GM19023 (cell line): Measurements from ENCODE around the gene KTN1.

Source experiments
- ATAC-seq: cut with Tn5 transposase; IDR thresholded peaks from one replicate; pipeline ENCODE4 v1.9.1; 2021; ENCODE audit warnings: mild to moderate bottlenecking, moderate library complexity; ENCODE audit not compliant: unreplicated experiment

The KTN1 gene

GRCh38 chr14:55579724-55580469, at the start of gene KTN1:
Gene KTN1, plus strand, starts transcription at chr14:55580207. Its CDS starts 31,842 bp downstream, at chr14:55612049.
- ATAC-seq, result peak; percentile 88

- ATAC-seq, result no peak
Observed at GRCh38 chr14:55530464-55530863, 49.5 kb upstream of the KTN1 start.

- no peak for ATAC-seq
Observed at GRCh38 chr14:55532645-55533344, 47.2 kb upstream of the KTN1 start.

- ATAC-seq, result no peak
Observed at GRCh38 chr14:55533960-55534359, 46.0 kb upstream of the KTN1 start.

GRCh38 chr14:55535516-55536203, 44.3 kb upstream of the KTN1 start:
- ATAC-seq, result no peak

GRCh38 chr14:55536204-55536708, 43.8 kb upstream of the KTN1 start:
- no peak for ATAC-seq

- no peak for ATAC-seq
Observed at GRCh38 chr14:55537782-55538181, 42.2 kb upstream of the KTN1 start.

GRCh38 chr14:55539975-55540374, 40.0 kb upstream of the KTN1 start:
- no peak for ATAC-seq

- no peak for ATAC-seq
Observed at GRCh38 chr14:55540847-55541773, 38.9 kb upstream of the KTN1 start.

GRCh38 chr14:55545779-55546178, 34.2 kb upstream of the KTN1 start:
- ATAC-seq, result no peak

GRCh38 chr14:55546212-55546874, 33.7 kb upstream of the KTN1 start:
- peak; percentile 60 for ATAC-seq

GRCh38 chr14:55547650-55548315, 32.2 kb upstream of the KTN1 start:
- ATAC-seq, result no peak

- ATAC-seq, result no peak
Observed at GRCh38 chr14:55553791-55554190, 26.2 kb upstream of the KTN1 start.

GRCh38 chr14:55556929-55557623, 22.9 kb upstream of the KTN1 start:
- ATAC-seq, result no peak

- no peak for ATAC-seq
Observed at GRCh38 chr14:55562135-55562534, 17.9 kb upstream of the KTN1 start.

GRCh38 chr14:55568618-55569017, 11.4 kb upstream of the KTN1 start:
- no peak for ATAC-seq

- ATAC-seq, result no peak
Observed at GRCh38 chr14:55571125-55571889, 8.7 kb upstream of the KTN1 start.

- ATAC-seq, result no peak
Observed at GRCh38 chr14:55572578-55572977, 7.4 kb upstream of the KTN1 start.
